H1 (cell line): ENCODE data around the gene CTCF. TPM values are rescaled to one million over a fixed set of nuclear protein-coding genes. Genes with fewer than 3 reads are reported as not detected.

ENCODE experiments used
- CTCF ChIA-PET: fragments of 300-600 bp; sonication (Branson Sonifier 250); formaldehyde crosslinking; loops from one replicate; lab custom pipeline; 2021; ENCODE audit not compliant: partially characterized antibody; lab: Charles Lee
- POLR2A ChIA-PET: fragments of 300-600 bp; sonication (Branson Sonifier 250); formaldehyde crosslinking; loops from one replicate; lab custom pipeline; 2021; ENCODE audit warnings: inconsistent platforms; ENCODE audit not compliant: partially characterized antibody; lab: Charles Lee
- DNase-seq, 2 experiments: peaks; one replicate each; pipeline versions ENCODE4 v3.0.0 to v3.0.0-alpha.2; 2010 to 2022; ENCODE audit warnings: low spot score in 2 of 2, low read depth in 1 of 2, mixed read lengths in 1 of 2
- FAIRE-seq: peaks from 2 replicates; lab custom pipeline; 2011; peaks lifted over from hg19 to GRCh38; lab: Jason Lieb, UNC
- H2AFZ ChIP-seq: 2 replicates; pipeline ENCODE4 v1.8.1; 2012; ENCODE audit warnings: low read length, inconsistent platforms
- H2AK5ac ChIP-seq: 2 replicates; pipeline ENCODE4 v1.6.1; 2013; ENCODE audit warnings: low read depth, low read length
- H2BK120ac ChIP-seq: replicated peaks from 2 replicates; pipeline ENCODE3; 2013; ENCODE audit warnings: low read depth, low read length, inconsistent platforms
- H2BK12ac ChIP-seq: 2 replicates; pipeline ENCODE4 v1.6.1; 2013; ENCODE audit warnings: low read depth, low read length
- H2BK15ac ChIP-seq: 2 replicates; pipeline ENCODE4 v1.6.1; 2013; ENCODE audit warnings: low read length
- H2BK20ac ChIP-seq: 2 replicates; pipeline ENCODE4 v1.6.1; 2013; ENCODE audit warnings: low read length
- H2BK5ac ChIP-seq: 2 replicates; pipeline ENCODE4 v1.6.1; 2013; ENCODE audit warnings: low read depth, low read length
- H3K14ac ChIP-seq: 2 replicates; pipeline ENCODE4 v1.6.1; 2013; ENCODE audit warnings: inconsistent platforms; ENCODE audit not compliant: insufficient read length
- H3K18ac ChIP-seq: 2 replicates; pipeline ENCODE4 v1.6.1; 2013; ENCODE audit warnings: low read length; ENCODE audit errors: extremely low read depth
- H3K23ac ChIP-seq: 2 replicates; pipeline ENCODE4 v1.6.1; 2013; ENCODE audit warnings: inconsistent platforms; ENCODE audit not compliant: insufficient read length
- H3K23me2 ChIP-seq: 2 replicates; pipeline ENCODE4 v1.6.1; 2013; ENCODE audit warnings: low read depth, low read length
- H3K27ac ChIP-seq: 2 replicates; pipeline ENCODE4 v1.6.1; 2011; ENCODE audit warnings: low read depth, low read length, inconsistent platforms
- H3K27me3 ChIP-seq, 4 experiments: replicated peaks in 1 of 4; 1 replicate in 1 of 4; 2 replicates in 3 of 4; pipeline versions ENCODE4 v1.6.1 to v1.8.1; 2011 to 2013; ENCODE audit warnings: low read length in 3 of 4, mild to moderate bottlenecking in 3 of 4, inconsistent platforms in 2 of 4, mixed read lengths in 2 of 4, moderate library complexity in 1 of 4; ENCODE audit not compliant: control insufficient read depth in 3 of 4, insufficient read depth in 3 of 4; ENCODE audit errors: extremely low read depth in 1 of 4
- H3K36me3 ChIP-seq, 4 experiments: 2 replicates each; pipeline versions ENCODE4 v1.6.1 to v1.8.1; 2011 to 2013; ENCODE audit warnings: mild to moderate bottlenecking in 4 of 4, low read length in 3 of 4, moderate library complexity in 2 of 4, control low read depth in 1 of 4, inconsistent platforms in 1 of 4; ENCODE audit not compliant: insufficient read depth in 4 of 4, control insufficient read depth in 2 of 4
- H3K4ac ChIP-seq: replicated peaks from 2 replicates; pipeline ENCODE3; 2013; ENCODE audit warnings: low read length, low read depth, mixed read lengths, inconsistent platforms; ENCODE audit not compliant: insufficient read length
- H3K4me1 ChIP-seq, 4 experiments: replicated peaks in 1 of 4; 1 replicate in 1 of 4; 2 replicates in 3 of 4; pipeline versions ENCODE4 v1.6.1 to v1.8.1; 2011 to 2013; ENCODE audit warnings: low read length in 3 of 4, inconsistent platforms in 2 of 4, mixed read lengths in 1 of 4; ENCODE audit not compliant: insufficient read depth in 4 of 4, control insufficient read depth in 3 of 4
- H3K4me2 ChIP-seq, 2 experiments: 2 replicates each; pipeline versions ENCODE4 v1.6.1 to v1.8.1; 2011 to 2013; ENCODE audit warnings: low read depth in 2 of 2, low read length in 2 of 2, control low read depth in 1 of 2, inconsistent platforms in 1 of 2, mild to moderate bottlenecking in 1 of 2; ENCODE audit not compliant: insufficient read depth in 1 of 2
- H3K4me3 ChIP-seq, 4 experiments: fragments of 200-600, 300-600 bp in 1 of 4; sonication (generic), shearing (Covaris generic), sonication (Bioruptor Twin) in 1 of 4; 2 replicates each; pipeline versions ENCODE4 v1.5.1 to v1.8.1; 2011 to 2016; ENCODE audit warnings: low read length in 4 of 4, low read depth in 3 of 4, control low read depth in 2 of 4, inconsistent platforms in 2 of 4, mild to moderate bottlenecking in 2 of 4, mixed read lengths in 1 of 4, moderate library complexity in 1 of 4; ENCODE audit not compliant: insufficient read depth in 2 of 4; ENCODE audit errors: extremely low read depth in 1 of 4
- H3K56ac ChIP-seq: replicated peaks from 2 replicates; pipeline ENCODE3; 2013; ENCODE audit warnings: low read depth, mild to moderate bottlenecking, mixed read lengths, low read length, inconsistent platforms; ENCODE audit not compliant: insufficient read length
- H3K79me1 ChIP-seq: 2 replicates; pipeline ENCODE4 v1.6.1; 2013; ENCODE audit warnings: low read depth, low read length, control low read depth
- H3K79me2 ChIP-seq, 2 experiments: 2 replicates each; pipeline versions ENCODE4 v1.6.1 to v1.8.1; 2012 to 2013; ENCODE audit warnings: low read length in 2 of 2, mild to moderate bottlenecking in 2 of 2, inconsistent platforms in 1 of 2; ENCODE audit not compliant: insufficient read depth in 2 of 2, control insufficient read depth in 1 of 2
- H3K9ac ChIP-seq, 4 experiments: replicated peaks in 1 of 4; 1 replicate in 1 of 4; 2 replicates in 3 of 4; pipeline versions ENCODE4 v1.6.1 to v1.8.1; 2011 to 2013; ENCODE audit warnings: low read depth in 3 of 4, low read length in 3 of 4, control low read depth in 2 of 4, mild to moderate bottlenecking in 2 of 4, moderate library complexity in 2 of 4, inconsistent platforms in 1 of 4; ENCODE audit errors: extremely low read depth in 1 of 4
- H3K9me3 ChIP-seq, 2 experiments: 2 replicates each; pipeline versions ENCODE4 v1.6.1 to v1.8.1; 2012 to 2013; ENCODE audit warnings: mild to moderate bottlenecking in 2 of 2, moderate library complexity in 2 of 2, control low read depth in 1 of 2, inconsistent platforms in 1 of 2, low read depth in 1 of 2, low read length in 1 of 2, mixed read lengths in 1 of 2; ENCODE audit not compliant: insufficient read depth in 2 of 2
- H4K20me1 ChIP-seq, 2 experiments: replicated peaks in 1 of 2; 2 replicates each; pipeline versions ENCODE3 to v1.8.1; 2011 to 2013; ENCODE audit warnings: inconsistent platforms in 2 of 2, low read length in 2 of 2, mild to moderate bottlenecking in 1 of 2; ENCODE audit not compliant: insufficient read depth in 2 of 2, control insufficient read depth in 1 of 2
- H4K5ac ChIP-seq: 2 replicates; pipeline ENCODE4 v1.6.1; 2013; ENCODE audit warnings: low read length, low read depth, mixed read lengths, inconsistent platforms; ENCODE audit not compliant: insufficient read length
- H4K8ac ChIP-seq: 2 replicates; pipeline ENCODE4 v1.8.0; 2013; ENCODE audit warnings: mild to moderate bottlenecking, moderate library complexity, low read length, inconsistent platforms; ENCODE audit not compliant: insufficient read depth; ENCODE audit errors: extremely low read depth
- H4K91ac ChIP-seq: replicated peaks from 2 replicates; pipeline ENCODE3; 2013; ENCODE audit warnings: low read length, mixed read lengths, inconsistent platforms; ENCODE audit not compliant: insufficient read length
- BACH1 ChIP-seq: IDR thresholded peaks from 2 replicates; pipeline ENCODE4 v1.6.1; 2012; ENCODE audit warnings: low read length, improper control_type of control experiment
- RAD21 ChIP-seq, 2 experiments: IDR thresholded peaks in 1 of 2; conservative IDR thresholded peaks in 1 of 2; 2 replicates each; pipeline ENCODE4 v1.6.1; 2011; ENCODE audit warnings: low read depth in 2 of 2, low read length in 2 of 2, improper control_type of control experiment in 1 of 2, inconsistent platforms in 1 of 2, mild to moderate bottlenecking in 1 of 2, moderate library complexity in 1 of 2
- WGBS, 2 experiments: shearing (Covaris generic) in 1 of 2; methylation state at CpG; one replicate each; pipeline versions ENCODE4 v1.1.6 to v1.1.7; 2013 to 2015; ENCODE audit warnings: low lambda C conversion rate in 2 of 2, mixed read lengths in 2 of 2, inconsistent platforms in 1 of 2, low coverage in 1 of 2, missing lambda C conversion rate in 1 of 2; ENCODE audit not compliant: insufficient replicate concordance in 2 of 2, insufficient coverage in 1 of 2, insufficient read length in 1 of 2; ENCODE audit errors: extremely low coverage in 1 of 2, missing lambda C conversion rate in 1 of 2; 5-methylcytosine and 5-hydroxymethylcytosine counted together
- polyA plus RNA-seq, 7 experiments: library from polyadenylated mRNA; depleted of rRNA in 3 of 7; stranded (reverse) in 5 of 7; unstranded in 2 of 7; fragments of >200 nt in 5 of 7; fragments of 200-250 nt in 2 of 7; gene quantifications; 1 replicate in 5 of 7; 2 replicates in 1 of 7; 4 replicates in 1 of 7; pipeline versions ENCODE4 v1.2.1 to v1.2.3, GENCODE V29; 2011 to 2013; ENCODE audit warnings: missing spikeins in 2 of 7, mixed read lengths in 2 of 7
- total RNA-seq: library from RNA; stranded (reverse); fragmentation: NEBNext Ultra II Directional; extraction: Animal tissue kit (Norgen Biotek cat#: 25700); gene quantifications from 2 replicates; pipeline ENCODE4 v1.2.1, GENCODE V29; 2021
- TF ChIP-seq, protein P1 (sequence below), 3 experiments: IDR thresholded peaks; 1 replicate in 2 of 3; 2 replicates in 1 of 3; pipeline versions ENCODE4 v1.5.1 to v1.6.1; 2011; ENCODE audit warnings: low read length in 3 of 3, mild to moderate bottlenecking in 3 of 3, inconsistent platforms in 2 of 3, low read depth in 1 of 3, moderate library complexity in 1 of 3; ENCODE audit not compliant: insufficient read depth in 1 of 3; ENCODE audit errors: control extremely low read depth in 1 of 3

Gene CTCF
- total and polyA plus RNA-seq, 2 of the 8 experiments (the other 6 are each of a cell fraction or from before 2014, with no cell fraction given), result 32.4 to 66.0 TPM

DNA sequence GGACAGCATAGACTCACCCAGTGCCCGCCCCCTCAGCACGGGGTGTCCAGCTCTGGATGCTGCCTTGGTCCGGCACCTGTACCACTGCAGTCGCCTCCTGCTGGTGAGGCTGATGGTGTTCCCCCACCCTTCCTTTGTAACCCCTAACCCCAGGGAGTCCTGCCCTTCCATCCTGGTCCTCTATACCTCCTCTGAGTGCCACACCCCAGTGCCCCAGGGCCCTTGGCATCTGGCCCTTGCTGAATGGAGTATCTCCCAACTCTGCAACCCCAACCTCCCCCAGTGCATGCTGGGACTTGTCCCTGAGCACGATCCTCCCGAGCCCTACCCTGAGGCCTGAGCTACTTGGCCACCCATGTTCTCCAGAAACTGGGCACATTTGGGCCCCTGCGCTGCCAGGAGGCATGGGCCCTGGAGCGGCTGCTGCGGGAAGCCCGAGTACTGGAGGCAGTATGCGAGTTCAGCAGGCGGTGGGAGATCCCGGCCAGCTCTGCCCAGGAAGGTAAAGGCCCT, 17.9 kb upstream of the CTCF start:
- Histone ChIP-seq H3K79me1 (peaks cover 2% of the 10 kb centered on the region; the same call in 1 of the 2 replicates), H3K4me1 (peaks cover 0 to 4% (median 2%) of the 10 kb centered on the region in 4 experiments; a peak in 4 of 7 replicates), H3K23me2 (no peaks in the 10 kb centered on the region), H4K20me1 (peaks cover 5 to 20% of the 10 kb centered on the region in 2 experiments), H3K14ac (no peak overlapping the region), H3K4me3 (no peak overlapping the region), H3K27me3 (peaks cover 10 to 23% (median 23%) of the 10 kb centered on the region in 4 experiments), H2BK120ac (no peak overlapping the region), H3K79me2 (no peaks in the 10 kb centered on the region), H2BK12ac (no peak overlapping the region), H3K36me3 (peaks cover 0 to 6% (median 0%) of the 10 kb centered on the region in 4 experiments; a peak in 2 of 8 replicates), H4K91ac (no peak overlapping the region), H3K56ac (no peak overlapping the region), H3K4ac (no peak overlapping the region), H2AFZ (no peak overlapping the region), H4K8ac (no peak overlapping the region), H2BK15ac (no peak overlapping the region), H3K4me2 (no peak overlapping the region), H2BK5ac (no peak overlapping the region), H3K27ac (no peak overlapping the region), H4K5ac (no peak overlapping the region), H2AK5ac (no peak overlapping the region), H3K9ac (no peak overlapping the region), H3K9me3 (no peaks in the 10 kb centered on the region), H3K18ac (no peak overlapping the region), H2BK20ac (no peak overlapping the region), H3K23ac (no peak overlapping the region)
- DNase-seq, result no peak
- ChIA-PET POLR2A (interaction anchor here (1.1 to 11.9 kb wide), 5 partner anchors 11 to 99 kb away, joined by 3 to 105 read pairs (median 6); partner anchors contain the start of gene CTCF), CTCF (interaction anchor here (0.7 to 10.6 kb wide), 17 partner anchors 7 to 170 kb away, joined by 3 to 165 read pairs (median 4); partner anchors contain the start of genes C16orf86, CARMIL2, CTCF and ENKD1)
- FAIRE-seq, result no peak
- WGBS, 2 experiments, result 87% methylated on average over 13 of the region's 13 CpGs; no CpG with 5 or more reads in 1 of the 2 experiments
- TF ChIP-seq, protein P1, sequence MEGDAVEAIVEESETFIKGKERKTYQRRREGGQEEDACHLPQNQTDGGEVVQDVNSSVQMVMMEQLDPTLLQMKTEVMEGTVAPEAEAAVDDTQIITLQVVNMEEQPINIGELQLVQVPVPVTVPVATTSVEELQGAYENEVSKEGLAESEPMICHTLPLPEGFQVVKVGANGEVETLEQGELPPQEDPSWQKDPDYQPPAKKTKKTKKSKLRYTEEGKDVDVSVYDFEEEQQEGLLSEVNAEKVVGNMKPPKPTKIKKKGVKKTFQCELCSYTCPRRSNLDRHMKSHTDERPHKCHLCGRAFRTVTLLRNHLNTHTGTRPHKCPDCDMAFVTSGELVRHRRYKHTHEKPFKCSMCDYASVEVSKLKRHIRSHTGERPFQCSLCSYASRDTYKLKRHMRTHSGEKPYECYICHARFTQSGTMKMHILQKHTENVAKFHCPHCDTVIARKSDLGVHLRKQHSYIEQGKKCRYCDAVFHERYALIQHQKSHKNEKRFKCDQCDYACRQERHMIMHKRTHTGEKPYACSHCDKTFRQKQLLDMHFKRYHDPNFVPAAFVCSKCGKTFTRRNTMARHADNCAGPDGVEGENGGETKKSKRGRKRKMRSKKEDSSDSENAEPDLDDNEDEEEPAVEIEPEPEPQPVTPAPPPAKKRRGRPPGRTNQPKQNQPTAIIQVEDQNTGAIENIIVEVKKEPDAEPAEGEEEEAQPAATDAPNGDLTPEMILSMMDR (IDR thresholded peaks at IDR 0.05; ENCODE audit: control extremely low read depth in 1 of 3, insufficient read depth in 1 of 3, low read depth in 1 of 3, low read length in 3 of 3), result peak; percentile 24 to 44 (median 33); a peak in 3 of 4 replicates
- TF ChIP-seq BACH1, result no peak
- TF ChIP-seq RAD21 (IDR thresholded peaks at IDR 0.05 in 1 of 2, conservative IDR thresholded peaks at IDR 0.05 in 1 of 2; ENCODE audit: low read depth in 2 of 2, low read length in 2 of 2), result 0 out of 4 replicates have a peak, but pooled peaks of 1 of the 2 experiments have one; percentile 0
